ENCODE results near the gene ASTN2. TPM values are rescaled to one million over a fixed set of nuclear protein-coding genes. Genes with fewer than 3 reads are reported as not detected.

ASTN2 gene
- total RNA-seq, 1 experiment from 2014 or later = 4.8 TPM

- no peak for TF ChIP-seq REST (IDR thresholded peaks at IDR 0.05; ENCODE audit: low read depth)
- no peak for TF ChIP-seq POLR2A (IDR thresholded peaks at IDR 0.05; ENCODE audit: borderline replicate concordance, extremely low read depth, insufficient read depth, insufficient read length)
- no peak for TF ChIP-seq JUND (IDR thresholded peaks at IDR 0.05)
- TF ChIP-seq POLR2AphosphoS5 (IDR thresholded peaks at IDR 0.05; ENCODE audit: low read depth, low read length) = no peak
- TF ChIP-seq YY1 (IDR thresholded peaks at IDR 0.05; ENCODE audit: extremely low read depth, insufficient replicate concordance, low read depth, low read length) = no peak
- no peak for TF ChIP-seq ATF3 (IDR thresholded peaks at IDR 0.05)
- no peak for TF ChIP-seq CTCF (IDR thresholded peaks at IDR 0.05 in 2 of 3, conservative IDR thresholded peaks at IDR 0.05 in 1 of 3; ENCODE audit: borderline replicate concordance in 1 of 3, insufficient read depth in 1 of 3, low read depth in 2 of 3, low read length in 2 of 3)
- TF ChIP-seq EGR1 (IDR thresholded peaks at IDR 0.05; ENCODE audit: low read depth) = no peak
- TF ChIP-seq CBX3 (IDR thresholded peaks at IDR 0.05; ENCODE audit: low read depth) = no peak
Measured at GRCh38 chr9:116817762-116818161, 597.1 kb downstream of the ASTN2 start (continued).

GRCh38 chr9:116816484-116816883, 598.4 kb downstream of the ASTN2 start:
- RAD21 ChIA-PET (ENCODE audit: low non-redundant PET in 1 of 2, low total read pairs in 2 of 2, uncharacterized antibody in 2 of 2, unreplicated experiment in 2 of 2) = no interaction called here

More at GRCh38 chr9:116816484-116816883, 598.4 kb downstream of the ASTN2 start:
- Histone ChIP-seq H3K36me3 (ENCODE audit: control insufficient read depth in 1 of 2, insufficient read depth in 2 of 2, low read length in 2 of 2) (no peaks in the 10 kb centered on the region), H3K79me2 (ENCODE audit: insufficient read depth, low read length) (no peaks in the 10 kb centered on the region), H3K9me3 (ENCODE audit: control insufficient read depth in 1 of 2, insufficient read depth in 1 of 2, low read depth in 1 of 2, low read length in 2 of 2) (no peaks in the 10 kb centered on the region), H3K27ac (ENCODE audit: low read depth, low read length) (no peak overlapping the region), H3K4me1 (ENCODE audit: control insufficient read depth in 1 of 2, insufficient read depth in 2 of 2, low read length in 2 of 2) (no peaks in the 10 kb centered on the region), H3K9ac (ENCODE audit: low read length) (no peak overlapping the region), H3K9me2 (ENCODE audit: insufficient read depth) (no peaks in the 10 kb centered on the region), H3K27me3 (ENCODE audit: insufficient read depth, low read length) (peaks cover 21% of the 10 kb centered on the region), H3K4me3 (replicated peaks in 1 of 2; ENCODE audit: low read depth in 1 of 2, low read length in 2 of 2) (no peak overlapping the region), H2AFZ (ENCODE audit: low read depth, low read length, poor library complexity, severe bottlenecking) (no peak overlapping the region), H3K4me2 (ENCODE audit: low read length) (no peak overlapping the region), H4K20me1 (ENCODE audit: insufficient read depth) (no peaks in the 10 kb centered on the region)
- POLR2A ChIA-PET = no interaction called here
- no peak for DNase-seq (ENCODE audit: low read depth, low spot score)
- intact Hi-C loops (cut with micrococcal nuclease) = no loop called here
- TF ChIP-seq ZNF274 (IDR thresholded peaks at IDR 0.05; ENCODE audit: low read depth, low read length) (no peak), JUND (IDR thresholded peaks at IDR 0.05) (no peak), ZBTB33 (IDR thresholded peaks at IDR 0.05; ENCODE audit: extremely low read depth, insufficient replicate concordance, low read length) (no peak), MAX (IDR thresholded peaks at IDR 0.05) (no peak)
- BruUV-seq (replicated peaks) = no TSS peak
- ATAC-seq = no peak
- CTCF ChIA-PET = no interaction called here
